Measurements from ENCODE around the gene PACC1.

The PACC1 gene

DNA sequence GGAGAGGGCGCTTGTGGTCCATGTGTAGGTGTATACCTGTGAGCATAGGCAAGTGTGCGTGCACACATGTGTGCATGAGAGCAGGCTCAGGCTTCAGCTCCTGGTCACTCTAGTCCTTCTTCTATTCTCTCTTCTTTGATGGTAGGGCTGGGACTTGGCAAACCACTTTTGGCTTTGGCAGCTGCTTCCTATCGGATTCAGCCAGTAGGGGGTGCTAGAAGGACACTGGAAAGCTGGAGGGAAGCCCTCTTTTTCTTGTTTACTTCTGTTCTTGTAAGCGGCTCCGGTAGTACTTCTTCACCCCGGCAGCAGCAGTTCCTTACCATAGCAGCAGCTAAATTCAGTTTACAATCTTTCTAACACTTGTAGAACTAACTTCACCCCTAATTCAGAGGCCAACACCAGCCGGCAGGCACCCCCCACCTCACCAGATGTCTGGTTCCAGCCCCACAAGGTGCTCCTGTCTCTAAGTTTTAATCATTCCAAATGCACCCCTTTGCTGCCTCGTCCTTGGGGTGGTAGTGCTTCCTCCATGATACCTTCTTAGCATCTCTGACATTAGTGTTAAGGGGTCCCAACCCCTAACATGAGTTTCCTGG lies 43.2 kb upstream of the PACC1 start:
- TF ChIP-seq, protein P1, sequence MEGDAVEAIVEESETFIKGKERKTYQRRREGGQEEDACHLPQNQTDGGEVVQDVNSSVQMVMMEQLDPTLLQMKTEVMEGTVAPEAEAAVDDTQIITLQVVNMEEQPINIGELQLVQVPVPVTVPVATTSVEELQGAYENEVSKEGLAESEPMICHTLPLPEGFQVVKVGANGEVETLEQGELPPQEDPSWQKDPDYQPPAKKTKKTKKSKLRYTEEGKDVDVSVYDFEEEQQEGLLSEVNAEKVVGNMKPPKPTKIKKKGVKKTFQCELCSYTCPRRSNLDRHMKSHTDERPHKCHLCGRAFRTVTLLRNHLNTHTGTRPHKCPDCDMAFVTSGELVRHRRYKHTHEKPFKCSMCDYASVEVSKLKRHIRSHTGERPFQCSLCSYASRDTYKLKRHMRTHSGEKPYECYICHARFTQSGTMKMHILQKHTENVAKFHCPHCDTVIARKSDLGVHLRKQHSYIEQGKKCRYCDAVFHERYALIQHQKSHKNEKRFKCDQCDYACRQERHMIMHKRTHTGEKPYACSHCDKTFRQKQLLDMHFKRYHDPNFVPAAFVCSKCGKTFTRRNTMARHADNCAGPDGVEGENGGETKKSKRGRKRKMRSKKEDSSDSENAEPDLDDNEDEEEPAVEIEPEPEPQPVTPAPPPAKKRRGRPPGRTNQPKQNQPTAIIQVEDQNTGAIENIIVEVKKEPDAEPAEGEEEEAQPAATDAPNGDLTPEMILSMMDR (conservative IDR thresholded peaks at IDR 0.05): peak; percentile 66

DNA sequence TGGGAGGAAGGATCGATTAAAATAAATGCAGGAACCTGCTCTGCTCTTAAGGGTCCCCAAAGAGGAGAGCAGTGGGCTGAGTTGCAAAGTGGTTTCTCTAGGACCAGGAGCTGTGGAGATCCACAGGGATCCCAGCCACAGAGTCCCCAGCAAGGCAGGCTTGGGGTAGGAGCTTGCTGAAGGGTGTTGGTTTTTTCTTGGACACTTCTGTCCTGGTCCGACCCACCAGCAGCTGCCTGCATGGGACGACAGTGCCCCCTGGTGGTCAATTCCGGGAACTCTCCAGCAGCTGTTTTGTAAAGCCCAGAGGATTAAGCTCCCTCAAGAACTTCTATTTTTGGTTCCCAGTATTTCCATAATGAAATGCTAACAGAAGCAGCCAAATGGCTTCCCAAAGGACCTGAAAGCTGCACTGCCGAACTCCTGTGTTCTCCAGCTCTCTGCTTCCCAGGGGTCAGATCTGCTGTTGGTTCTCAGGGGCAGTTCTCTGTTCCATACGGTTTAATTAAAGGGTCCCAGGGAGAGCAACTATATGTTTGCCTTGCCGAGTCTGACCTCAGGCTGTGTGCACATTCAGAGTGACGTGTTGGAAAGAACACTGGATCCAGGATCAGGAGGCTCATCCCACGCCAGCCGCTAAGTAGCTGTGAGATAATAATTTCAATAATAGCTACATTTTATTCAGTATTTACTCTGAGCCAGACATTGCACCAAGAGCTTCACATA lies 41.3 kb upstream of the PACC1 start:
- H3K27ac ChIP-seq: no peak overlapping the region
- TF ChIP-seq, protein P1 (conservative IDR thresholded peaks at IDR 0.05): peak; percentile 97

More for the DNA sequence above, 43.2 kb upstream of the PACC1 start:
- no peak overlapping the region for H3K27ac ChIP-seq

DNA sequence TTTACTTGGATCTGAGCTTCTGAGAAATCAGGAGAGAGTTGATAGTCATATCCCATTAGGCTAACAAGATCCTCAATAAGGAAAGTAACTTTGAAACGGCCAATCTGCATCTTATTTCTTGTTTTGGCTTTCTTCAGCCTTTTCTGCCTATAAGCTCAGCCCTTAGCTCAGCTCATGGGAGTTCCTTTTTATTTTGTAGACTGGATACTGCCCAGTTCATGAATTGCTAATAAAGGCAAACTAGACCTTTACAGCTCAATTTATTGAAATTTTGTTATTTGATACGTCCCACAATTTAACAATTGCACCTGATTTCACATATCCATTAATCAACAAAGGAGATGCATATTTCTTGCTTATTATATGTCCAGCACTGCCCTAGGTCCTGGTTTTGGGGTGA lies 40.7 kb upstream of the PACC1 start:
- TF ChIP-seq, protein P1 (conservative IDR thresholded peaks at IDR 0.05): no peak
- H3K27ac ChIP-seq: no peak overlapping the region

DNA sequence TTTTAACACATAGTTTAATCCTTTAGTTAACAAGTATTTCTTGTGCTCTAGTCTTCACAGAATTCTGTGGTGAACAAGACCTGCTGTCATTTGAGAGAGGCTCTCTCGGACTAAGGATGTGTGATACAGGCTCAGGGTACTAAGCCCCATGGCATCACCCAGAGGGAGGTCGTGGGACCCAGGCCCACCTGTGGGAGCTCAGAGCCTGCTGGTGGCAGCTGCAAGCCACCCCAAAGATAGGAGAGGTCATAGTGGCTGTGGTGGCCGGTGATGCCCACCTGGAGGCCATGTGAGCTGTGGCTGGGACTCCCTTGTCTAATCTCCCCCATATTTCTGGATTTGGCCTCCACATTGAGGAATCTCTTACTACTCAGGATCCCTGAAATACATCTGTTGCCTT lies 40.1 kb upstream of the PACC1 start:
- TF ChIP-seq, protein P1 (conservative IDR thresholded peaks at IDR 0.05): no peak
- no peak overlapping the region for H3K27ac ChIP-seq

DNA sequence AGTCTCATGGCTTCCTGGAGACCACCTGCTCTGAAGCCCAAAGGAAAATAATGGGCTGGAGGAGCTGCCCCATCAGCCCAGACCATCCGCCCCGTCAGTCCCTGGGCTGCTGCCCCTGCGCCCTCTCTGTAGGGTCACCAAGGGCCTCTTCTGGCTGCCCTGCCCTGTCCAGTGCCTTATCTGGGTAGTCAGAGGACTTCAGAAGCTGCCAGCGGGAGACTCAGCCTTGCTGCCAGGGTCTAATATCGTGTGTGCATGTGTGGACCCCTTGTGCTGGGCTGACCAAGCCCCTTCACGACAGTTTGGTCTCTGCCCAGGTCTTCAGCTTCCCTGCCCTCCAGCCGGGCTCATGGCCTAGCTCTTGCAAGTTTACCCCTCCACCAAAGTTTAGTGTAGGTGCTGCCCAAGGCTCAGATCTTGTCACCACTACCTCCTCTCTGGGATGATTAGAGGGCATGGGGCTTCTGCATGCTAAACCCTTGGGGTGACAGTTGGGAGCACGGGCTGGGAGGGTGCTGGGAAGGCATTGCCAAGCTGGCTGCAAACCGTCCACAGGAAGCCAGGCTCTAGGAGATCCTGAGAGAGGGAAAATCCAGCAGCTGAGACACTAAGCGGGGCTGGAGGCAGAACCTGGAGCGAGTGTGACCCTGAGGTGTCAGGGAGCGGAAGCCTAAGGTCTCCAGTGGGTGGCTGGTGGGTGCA lies 38.6 kb upstream of the PACC1 start:
- TF ChIP-seq, protein P1 (conservative IDR thresholded peaks at IDR 0.05): no peak
- no peak overlapping the region for H3K27ac ChIP-seq

DNA sequence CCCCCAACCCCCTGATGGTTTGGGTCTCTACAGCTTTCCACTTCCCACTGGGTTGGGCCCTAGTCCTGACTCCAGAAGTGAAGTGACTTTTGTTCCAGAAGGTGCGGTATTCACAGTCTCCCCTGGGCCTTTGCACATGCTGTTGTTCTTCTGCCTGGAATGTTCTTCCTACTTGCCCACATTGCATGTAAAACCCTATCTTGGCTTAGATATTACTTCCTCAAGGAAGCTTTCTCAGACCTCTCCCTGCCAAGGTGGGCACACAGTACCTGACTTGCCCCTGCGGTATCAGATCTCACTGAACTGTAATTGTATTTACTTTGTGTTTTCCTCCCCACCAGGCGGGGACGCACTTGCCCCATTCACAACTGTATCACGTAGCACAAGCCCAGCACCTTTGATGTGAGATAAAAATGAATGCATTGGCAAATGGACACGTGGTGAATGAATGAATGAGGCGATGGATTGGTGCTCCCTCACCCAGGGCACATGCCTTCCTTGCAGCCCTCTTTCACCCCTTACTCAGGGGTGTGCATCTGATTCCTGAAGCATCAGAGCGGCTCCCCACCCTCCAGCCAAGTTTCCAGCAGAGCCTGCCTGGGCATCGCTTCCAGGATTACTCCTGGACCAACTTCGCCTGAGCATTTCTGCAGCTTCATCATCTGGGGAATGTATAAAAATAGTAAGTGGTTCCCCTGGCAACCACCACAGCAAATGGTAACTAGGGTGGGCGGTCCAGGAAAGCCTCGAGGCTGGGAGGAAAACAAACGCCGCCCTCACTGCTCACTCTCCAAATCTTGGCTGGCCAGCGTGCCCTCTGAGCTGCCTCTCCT lies 37.9 kb upstream of the PACC1 start:
- H3K27ac ChIP-seq: no peak overlapping the region
- TF ChIP-seq, protein P1 (conservative IDR thresholded peaks at IDR 0.05): no peak
